ENCODE measurements around the gene OAT. TPM values are rescaled to one million over a fixed set of nuclear protein-coding genes. Genes with fewer than 3 reads are reported as not detected.

The OAT gene
- polyA plus RNA-seq (2013, experiment 1 of 2; ENCODE audit: insufficient read length): 105 TPM
- 134 TPM for polyA plus RNA-seq (2013, experiment 2 of 2; ENCODE audit: insufficient read length)

DNA sequence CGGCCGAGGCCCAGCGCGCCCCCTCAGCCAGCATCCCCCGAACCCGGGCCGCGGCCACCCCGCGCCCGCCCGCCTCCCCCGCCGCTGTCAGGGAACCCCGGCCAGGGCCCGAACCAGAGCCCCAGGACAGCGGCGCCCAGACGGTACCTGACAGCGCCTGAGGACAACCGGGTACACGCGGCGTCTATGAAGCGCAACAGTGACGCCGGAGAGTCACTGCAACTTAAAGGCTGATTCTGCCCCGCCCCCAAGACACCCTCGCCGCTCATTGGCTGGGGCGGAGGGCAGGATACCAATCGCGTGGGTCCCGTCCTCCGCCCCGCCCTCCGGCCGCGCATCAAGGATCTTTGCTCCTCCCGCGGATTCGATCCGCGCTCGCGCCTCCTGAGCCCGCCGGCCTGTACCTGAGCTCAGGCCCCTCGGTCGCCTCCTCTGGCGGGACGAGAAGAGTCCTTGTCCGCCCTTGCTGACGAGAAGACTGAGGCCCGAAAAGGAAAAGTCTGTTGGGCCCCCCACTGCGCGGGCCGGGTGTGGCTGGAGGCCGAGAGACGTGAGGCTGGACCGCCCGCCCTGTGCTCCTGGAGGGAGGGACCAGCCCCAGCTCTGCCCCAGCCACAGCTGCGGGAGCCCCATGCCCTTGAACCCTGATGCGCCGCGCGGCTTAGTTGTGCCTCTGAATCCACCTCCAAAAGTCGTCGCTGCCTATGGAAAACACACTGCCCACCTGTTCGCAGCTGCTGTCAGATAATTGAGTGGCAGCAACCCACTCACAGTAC lies at the start of gene OAT:
TSS of gene OAT (minus strand) at position 198 of the 776 bp plus-strand sequence. CDS start 6,752 bp downstream, outside the sequence.
- DNase-seq: peak; percentile 95

DNA sequence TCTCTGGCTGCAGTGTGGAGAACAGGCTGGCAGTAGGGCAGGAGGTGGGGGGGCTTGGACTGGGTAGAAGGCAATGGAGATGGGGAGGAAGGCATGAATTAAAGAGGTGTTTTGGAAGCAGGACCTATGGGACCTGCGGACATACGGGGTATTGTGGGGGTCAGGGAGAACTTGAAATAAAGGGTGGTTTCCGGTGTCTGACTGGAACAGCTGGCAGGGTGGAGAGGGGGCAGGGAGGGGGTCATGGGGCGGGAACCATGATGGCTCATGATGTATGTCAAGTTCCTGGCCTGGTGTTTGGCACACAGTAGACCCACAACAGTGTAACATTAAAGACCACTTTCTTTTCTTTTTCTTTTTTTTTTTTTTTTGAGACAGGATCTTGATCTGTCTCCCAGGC lies 48.4 kb upstream of the OAT start:
- no peak for DNase-seq

DNA sequence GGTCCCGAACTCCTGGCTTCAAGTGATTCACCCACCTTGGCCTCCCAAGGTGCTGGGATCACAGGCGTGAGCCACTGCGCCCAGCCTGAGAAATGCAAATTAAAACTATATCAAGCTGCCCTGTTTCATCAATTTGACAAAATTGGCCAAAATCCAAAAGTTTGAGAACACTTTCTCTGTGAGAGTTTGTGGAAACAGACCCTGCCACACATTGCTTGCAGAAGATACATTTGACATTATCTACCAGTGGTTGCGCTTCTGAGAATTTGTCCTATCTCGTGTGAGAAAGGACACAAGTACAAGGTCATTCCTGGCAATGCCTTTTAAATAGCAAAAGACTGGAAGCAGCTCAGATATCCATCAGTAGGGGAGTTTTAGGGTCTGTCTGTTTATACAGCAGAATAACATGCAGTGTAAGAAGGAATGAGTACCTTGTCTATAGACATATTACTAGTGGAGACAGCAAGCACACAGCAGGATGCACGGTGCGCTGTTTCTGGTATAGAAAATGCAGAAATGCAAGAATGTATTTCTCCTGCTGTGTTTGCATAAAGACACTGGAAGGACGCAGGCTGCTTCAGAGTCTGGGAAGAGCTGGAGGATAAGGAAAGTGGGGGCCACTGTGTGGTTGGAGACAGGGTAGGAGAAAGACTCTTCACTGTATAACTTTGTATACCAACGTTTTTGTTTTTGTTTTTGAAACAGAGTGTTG lies 47.2 kb upstream of the OAT start:
- no peak for DNase-seq

- DNase-seq: no peak
These were observed 46.5 kb upstream of the OAT start for GRCh38 chr10:124465003-124465776.

DNA sequence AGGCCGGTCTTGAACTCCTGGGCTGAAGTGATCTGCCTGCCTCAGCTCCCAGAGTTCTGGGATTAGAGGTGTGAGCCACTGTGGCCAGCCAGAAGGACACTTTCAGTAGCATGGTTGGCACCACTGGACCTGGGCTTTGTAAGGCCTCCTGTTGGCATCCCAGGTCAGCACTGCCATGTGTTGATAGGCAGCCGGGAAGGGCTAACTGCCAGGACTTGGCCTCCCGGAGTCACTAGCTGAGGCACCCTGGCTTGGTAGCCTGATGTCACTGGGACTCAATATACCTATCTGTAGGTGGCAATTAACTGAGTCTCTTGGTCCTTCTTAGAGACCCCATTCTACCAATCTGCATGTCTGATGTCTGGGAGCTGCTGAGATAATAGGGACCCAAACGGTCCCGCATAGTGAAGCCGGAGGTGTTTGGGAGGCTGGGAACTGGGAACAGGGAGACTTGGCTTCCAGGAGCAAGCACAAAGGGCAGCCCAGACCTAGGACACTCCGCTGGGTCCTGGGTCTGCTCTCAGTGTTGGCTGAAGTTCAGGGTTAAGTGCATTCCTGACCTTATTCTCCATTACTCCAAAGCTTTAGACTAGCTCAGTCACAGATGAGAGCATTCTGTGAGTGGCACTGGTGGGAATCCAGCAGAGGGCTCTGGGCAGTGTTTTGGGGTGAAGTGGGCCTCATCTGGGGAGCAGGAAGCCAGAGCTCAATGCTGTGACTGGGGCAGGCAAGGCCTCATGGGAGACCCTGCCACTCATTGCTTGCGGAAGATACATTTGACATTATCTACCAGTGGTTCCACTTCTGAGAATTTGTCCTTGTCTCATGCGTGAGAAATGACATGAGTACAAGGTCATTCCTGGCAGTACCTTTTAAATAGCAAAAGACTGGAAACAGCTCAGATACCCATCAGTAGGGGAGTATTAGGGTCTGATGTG lies 45.6 kb upstream of the OAT start:
- DNase-seq: no peak

DNA sequence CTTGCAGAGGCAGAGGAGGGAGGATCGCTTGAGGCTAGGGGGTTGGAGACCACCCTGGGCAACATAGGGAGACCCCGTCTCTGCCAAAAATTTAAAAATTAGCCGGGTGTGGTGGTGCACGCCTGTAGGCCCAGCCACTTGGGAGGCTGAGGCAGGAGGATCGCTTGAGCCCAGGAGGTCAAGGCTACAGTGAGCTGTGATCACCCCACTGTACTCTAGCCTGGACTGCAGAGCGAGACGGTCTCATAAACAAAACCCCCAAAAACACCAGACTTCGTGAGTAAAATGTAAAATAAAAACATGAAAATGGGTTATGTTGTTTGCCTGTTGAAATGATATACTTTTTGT lies 43.6 kb upstream of the OAT start:
- DNase-seq: no peak

- peak; percentile 79 for DNase-seq
These were observed 43.1 kb upstream of the OAT start, which contains the start of gene LHPP for GRCh38 chr10:124461642-124462347. Gene LHPP, plus strand, starts transcription at chr10:124461823. Its CDS starts 40 bp downstream, at chr10:124461863.

- no peak for DNase-seq
These were observed 41.4 kb upstream of the OAT start for GRCh38 chr10:124460144-124460543.

- no peak for DNase-seq
These were observed 40.7 kb upstream of the OAT start for GRCh38 chr10:124459395-124459794.

DNA sequence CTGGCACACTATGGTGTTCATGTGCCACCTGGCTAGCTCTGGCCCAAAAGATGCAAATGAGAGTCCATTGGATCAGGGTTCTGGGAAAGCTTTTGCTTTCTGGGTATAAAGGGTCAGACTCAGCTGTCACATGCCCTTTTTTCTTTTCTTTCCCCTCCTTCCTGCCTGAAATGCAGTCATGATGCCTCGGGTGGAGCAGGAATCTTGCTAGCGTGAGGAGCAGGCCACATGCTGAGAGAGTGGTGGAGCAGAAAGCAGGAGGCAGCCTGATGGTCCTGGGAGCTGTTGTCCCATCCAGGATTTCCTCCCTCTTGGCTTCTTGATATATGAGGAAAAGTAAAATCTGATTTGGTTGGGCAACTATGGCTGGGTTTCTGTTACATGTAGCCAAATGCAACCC lies 40.2 kb upstream of the OAT start:
- peak; percentile 22 for DNase-seq

DNA sequence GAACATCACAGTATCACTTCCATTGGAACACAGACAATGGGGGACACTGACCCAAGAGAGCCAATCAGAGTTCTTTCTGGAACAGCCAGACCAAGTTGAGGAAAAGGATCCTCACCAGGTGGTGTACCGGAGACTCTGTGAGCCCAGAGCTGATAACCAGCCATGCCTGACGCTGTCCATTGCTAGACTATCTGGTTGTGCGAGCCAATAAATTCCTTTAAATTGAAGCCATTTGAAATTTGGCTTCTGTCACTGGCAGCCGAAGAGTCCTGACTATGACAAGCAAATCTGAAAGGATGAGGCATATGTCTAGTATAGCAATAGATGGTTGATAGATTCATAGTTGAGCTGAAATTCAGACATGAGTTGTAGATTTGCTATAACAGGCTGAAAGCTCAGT lies 39.8 kb upstream of the OAT start:
- no peak for DNase-seq

GRCh38 chr10:124455441-124455840 lies 36.7 kb upstream of the OAT start:
- no peak for DNase-seq

- no peak for DNase-seq
These were observed 35.4 kb upstream of the OAT start for GRCh38 chr10:124453960-124454610.

DNA sequence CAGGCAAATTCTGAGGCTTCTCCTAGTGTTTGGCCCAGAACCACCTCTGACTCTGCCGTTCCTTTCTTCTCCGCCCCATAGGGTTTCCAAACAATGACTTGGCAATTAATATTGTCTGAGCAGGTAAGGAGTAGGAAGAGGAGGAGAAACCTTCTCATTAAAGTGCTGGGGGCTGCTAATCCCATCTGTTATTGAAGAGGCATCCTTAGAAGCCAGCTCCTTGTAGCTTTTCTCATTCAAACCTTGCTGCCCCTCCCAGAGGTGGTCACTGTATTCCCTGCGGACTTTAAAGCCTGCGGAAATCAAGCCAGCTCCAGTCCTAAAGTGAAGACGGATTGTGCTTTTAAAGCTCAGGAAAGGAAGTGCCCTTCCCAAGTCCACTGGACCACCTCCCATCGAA lies 32.6 kb upstream of the OAT start:
- DNase-seq: no peak

- no peak for DNase-seq
These were observed 32.0 kb upstream of the OAT start for GRCh38 chr10:124450783-124451057.

GRCh38 chr10:124450012-124450782 lies 31.5 kb upstream of the OAT start, which contains the start of gene NKX1-2:
Gene NKX1-2, minus strand, starts transcription at chr10:124450035. Its CDS starts 92 bp downstream, at chr10:124449943.
- no peak for DNase-seq

DNA sequence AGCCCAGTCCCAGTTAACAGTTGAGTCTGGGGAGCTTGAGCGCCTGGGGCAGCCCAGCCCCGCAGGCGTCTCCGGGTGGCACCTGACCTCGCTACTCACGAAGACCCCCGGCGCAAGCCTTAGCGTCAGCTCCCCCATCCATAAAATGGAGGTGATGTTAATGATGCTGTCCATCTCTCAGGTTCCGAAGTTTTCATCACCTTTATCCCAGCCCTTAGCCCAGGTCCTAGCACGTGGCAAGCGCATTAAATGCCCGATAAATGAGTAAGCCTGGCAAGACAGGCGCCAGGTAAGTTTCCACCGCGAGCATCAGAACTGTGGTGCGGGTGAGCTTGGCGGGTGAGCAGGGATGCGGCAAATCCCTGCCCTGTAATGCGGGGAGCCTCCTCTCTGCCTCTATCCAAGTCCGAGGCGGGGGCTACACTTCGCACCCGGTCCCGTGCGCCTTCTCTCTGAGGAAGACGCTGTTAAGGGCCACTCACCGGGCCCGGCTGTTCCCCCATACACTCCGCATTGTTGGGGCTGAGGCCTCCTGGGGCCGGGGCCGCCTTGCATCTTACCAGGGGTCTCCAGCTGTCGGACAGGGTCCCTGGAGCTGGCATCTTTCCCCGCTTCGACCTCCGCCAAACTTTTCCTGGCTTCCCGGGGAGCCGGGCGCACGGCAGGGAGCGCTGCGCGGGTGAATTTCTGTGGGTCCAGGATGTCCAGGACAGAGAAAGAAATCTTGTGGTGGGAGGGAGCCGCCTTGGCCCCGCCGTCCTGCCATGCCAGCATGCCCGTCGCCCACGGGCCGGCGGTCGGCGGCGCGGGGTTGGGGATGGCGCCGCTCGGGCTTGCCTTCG lies 30.7 kb upstream of the OAT start:
- no peak for DNase-seq

DNA sequence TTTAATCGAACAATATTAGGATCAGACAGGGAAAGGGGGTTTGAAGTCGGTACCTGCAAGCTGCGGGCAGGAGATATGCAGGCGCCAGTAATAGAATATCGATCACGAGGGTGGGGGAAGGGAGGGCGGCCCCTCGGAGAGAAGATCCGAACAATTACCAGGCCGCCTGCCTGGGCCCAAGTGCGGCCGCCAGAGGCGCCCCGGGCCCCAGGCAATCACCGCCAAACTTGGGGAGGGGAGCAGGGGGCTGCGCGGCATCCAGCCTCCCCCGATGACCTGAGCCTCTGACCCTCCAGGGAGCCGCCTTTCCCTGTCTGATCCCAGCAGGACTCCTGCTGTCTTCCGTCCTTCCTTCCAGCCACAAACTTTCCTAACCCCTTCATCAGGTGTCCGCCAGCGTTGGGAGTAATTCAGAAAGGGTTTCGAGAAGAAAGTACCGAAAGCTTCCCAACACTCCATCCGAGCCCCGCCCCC lies 30.0 kb upstream of the OAT start:
- no peak for DNase-seq

Measured in fibroblast of skin of back (primary cell).